GM12878 (cell line): ENCODE data around the gene MBD2. TPM values are rescaled to one million over a fixed set of nuclear protein-coding genes. Genes with fewer than 3 reads are reported as not detected.

Source experiments
- polyA plus RNA-seq, 11 experiments: library from polyadenylated mRNA; depleted of rRNA in 4 of 11; unstranded in 6 of 11; stranded (reverse) in 5 of 11; fragments of >200 nt; fragmentation: Nextera tagmentation in 4 of 11; fragmentation: Illumina TruSeq in 1 of 11; extraction: Ambion mirVana in 4 of 11; extraction: Trizol in 1 of 11; gene quantifications; 1 replicate in 1 of 11; 2 replicates in 10 of 11; pipeline versions ENCODE4 v1.2.1 to v1.2.3, GENCODE V29; 2011 to 2016; ENCODE audit warnings: inconsistent platforms in 2 of 11, missing spikeins in 2 of 11, low read depth in 1 of 11
- small RNA-seq: library from RNA; depleted of rRNA; stranded (forward); fragments of <200 nt; gene quantifications from one replicate; pipeline ENCODE3, GENCODE V24; 2014
- total RNA-seq, 4 experiments: library from RNA; depleted of rRNA in 3 of 4; stranded (reverse); fragments of >200 nt in 3 of 4; fragmentation: Illumina TruSeq in 1 of 4; extraction: Trizol in 1 of 4; gene quantifications; 2 replicates each; pipeline versions ENCODE4 v1.2.1 to v1.2.3, GENCODE V29; 2013 to 2021

MBD2 gene
- total and polyA plus RNA-seq, 10 of the 15 experiments (the other 5 are each of a cell fraction or from before 2014, with no cell fraction given), result 24.1 to 276 (median 57.9) TPM

Small RNAs within 50 kb of the gene (small RNA-seq; reads per million reads assigned to genes)
- gene SNORA37, result 6.3 reads per million, percentile 91 among the genes with 10 or more reads in this experiment

Other genes with a start within 250 kb of the MBD2 start
- 8.8 and 10.0 TPM in 2 replicates for gene POLI, start 44.8 kb upstream of the MBD2 start, total RNA-seq (2014; rRNA removed)
- 8.2 and 8.6 TPM in 2 replicates for gene POLI, start 44.8 kb upstream of the MBD2 start, total RNA-seq (2014; rRNA removed; fragmentation: Illumina TruSeq; extraction: Trizol)
- gene POLI, start 44.8 kb upstream of the MBD2 start, total RNA-seq (2021), result 6.4 TPM in 2 replicates
- gene POLI, start 44.8 kb upstream of the MBD2 start, polyA plus RNA-seq (2011; rRNA removed), result 18.0 and 28.6 TPM in 2 replicates
- gene POLI, start 44.8 kb upstream of the MBD2 start, polyA plus RNA-seq (2014; fragmentation: Illumina TruSeq; extraction: Trizol), result 8.0 and 10.7 TPM in 2 replicates
- gene POLI, start 44.8 kb upstream of the MBD2 start, polyA plus RNA-seq (2014; fragmentation: Nextera tagmentation; extraction: Ambion mirVana), result 1 to 10 TPM; 2.8 to 2.9 TPM
- 6.9 and 10.5 TPM in 2 replicates for gene POLI, start 44.8 kb upstream of the MBD2 start, polyA plus RNA-seq (2014; rRNA removed)
- 10 to 100 TPM; 13.5 to 14.0 TPM for gene POLI, start 44.8 kb upstream of the MBD2 start, polyA plus RNA-seq (2016; fragmentation: Nextera tagmentation; extraction: Ambion mirVana)
- 0.34 TPM in 1 of 2 replicates, not detected in the other for gene STARD6, start 133.2 kb upstream of the MBD2 start, total RNA-seq (2014; rRNA removed)
- 0.18 and 0.28 TPM in 2 replicates for gene STARD6, start 133.2 kb upstream of the MBD2 start, total RNA-seq (2014; rRNA removed; fragmentation: Illumina TruSeq; extraction: Trizol)
- gene STARD6, start 133.2 kb upstream of the MBD2 start, total RNA-seq (2021), result 0.33 TPM in 1 of 2 replicates, not detected in the other
- 0.10 TPM in 1 of 2 replicates, not detected in the other for gene STARD6, start 133.2 kb upstream of the MBD2 start, polyA plus RNA-seq (2011; rRNA removed)
- gene STARD6, start 133.2 kb upstream of the MBD2 start, polyA plus RNA-seq (2014; fragmentation: Illumina TruSeq; extraction: Trizol), result 0.84 TPM in 1 of 2 replicates, not detected in the other
- under 1 TPM; 0.35 to 0.45 TPM for gene STARD6, start 133.2 kb upstream of the MBD2 start, polyA plus RNA-seq (2014; fragmentation: Nextera tagmentation; extraction: Ambion mirVana)
- 0.30 TPM in 1 of 2 replicates, not detected in the other for gene STARD6, start 133.2 kb upstream of the MBD2 start, polyA plus RNA-seq (2014; rRNA removed)
- gene STARD6, start 133.2 kb upstream of the MBD2 start, polyA plus RNA-seq (2016; fragmentation: Nextera tagmentation; extraction: Ambion mirVana), result under 1 TPM in 1 of 2 experiments, not detected in 1; 0.84 TPM
- gene C18orf54, start 133.2 kb upstream of the MBD2 start, total RNA-seq (2014; rRNA removed), result 2.5 TPM in 2 replicates
- 2.5 and 2.6 TPM in 2 replicates for gene C18orf54, start 133.2 kb upstream of the MBD2 start, total RNA-seq (2014; rRNA removed; fragmentation: Illumina TruSeq; extraction: Trizol)
- 3.8 and 4.0 TPM in 2 replicates for gene C18orf54, start 133.2 kb upstream of the MBD2 start, total RNA-seq (2021)
- gene C18orf54, start 133.2 kb upstream of the MBD2 start, polyA plus RNA-seq (2011; rRNA removed), result 4.5 and 7.0 TPM in 2 replicates
- 3.1 and 4.1 TPM in 2 replicates for gene C18orf54, start 133.2 kb upstream of the MBD2 start, polyA plus RNA-seq (2014; fragmentation: Illumina TruSeq; extraction: Trizol)
- gene C18orf54, start 133.2 kb upstream of the MBD2 start, polyA plus RNA-seq (2014; fragmentation: Nextera tagmentation; extraction: Ambion mirVana), result 1 to 10 TPM; 1.2 to 1.5 TPM
- gene C18orf54, start 133.2 kb upstream of the MBD2 start, polyA plus RNA-seq (2014; rRNA removed), result 1.2 and 2.0 TPM in 2 replicates
- gene C18orf54, start 133.2 kb upstream of the MBD2 start, polyA plus RNA-seq (2016; fragmentation: Nextera tagmentation; extraction: Ambion mirVana), result 1 to 10 TPM; 7.4 to 7.6 TPM